Neural progenitor cell (in vitro differentiated cells): ENCODE data around the gene PMM1.

Experiments used
- EZH2 ChIP-seq: fragments of 200-600 bp; sonication (generic); IDR thresholded peaks from 2 replicates; pipeline ENCODE4 v1.6.1; 2017; ENCODE audit warnings: antibody characterized with exemption, mild to moderate bottlenecking, moderate library complexity
- EZH2phosphoT487 ChIP-seq: fragments of 200-600 bp; sonication (generic); IDR thresholded peaks from 2 replicates; pipeline ENCODE4 v1.6.1; 2017; ENCODE audit warnings: antibody characterized with exemption
- TF ChIP-seq, protein P1 (sequence below): fragments of 200-600 bp; sonication (generic); IDR thresholded peaks from 2 replicates; pipeline ENCODE4 v1.5.1; 2017; ENCODE audit warnings: antibody characterized with exemption, mild to moderate bottlenecking

- TF ChIP-seq, protein P1, sequence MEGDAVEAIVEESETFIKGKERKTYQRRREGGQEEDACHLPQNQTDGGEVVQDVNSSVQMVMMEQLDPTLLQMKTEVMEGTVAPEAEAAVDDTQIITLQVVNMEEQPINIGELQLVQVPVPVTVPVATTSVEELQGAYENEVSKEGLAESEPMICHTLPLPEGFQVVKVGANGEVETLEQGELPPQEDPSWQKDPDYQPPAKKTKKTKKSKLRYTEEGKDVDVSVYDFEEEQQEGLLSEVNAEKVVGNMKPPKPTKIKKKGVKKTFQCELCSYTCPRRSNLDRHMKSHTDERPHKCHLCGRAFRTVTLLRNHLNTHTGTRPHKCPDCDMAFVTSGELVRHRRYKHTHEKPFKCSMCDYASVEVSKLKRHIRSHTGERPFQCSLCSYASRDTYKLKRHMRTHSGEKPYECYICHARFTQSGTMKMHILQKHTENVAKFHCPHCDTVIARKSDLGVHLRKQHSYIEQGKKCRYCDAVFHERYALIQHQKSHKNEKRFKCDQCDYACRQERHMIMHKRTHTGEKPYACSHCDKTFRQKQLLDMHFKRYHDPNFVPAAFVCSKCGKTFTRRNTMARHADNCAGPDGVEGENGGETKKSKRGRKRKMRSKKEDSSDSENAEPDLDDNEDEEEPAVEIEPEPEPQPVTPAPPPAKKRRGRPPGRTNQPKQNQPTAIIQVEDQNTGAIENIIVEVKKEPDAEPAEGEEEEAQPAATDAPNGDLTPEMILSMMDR, result no peak
- TF ChIP-seq EZH2phosphoT487 (no peak), EZH2 (no peak)
Measured at GRCh38 chr22:41636467-41636866, 46.8 kb upstream of the PMM1 start.
